ENCODE measurements around the gene RPN2. TPM values are rescaled to one million over a fixed set of nuclear protein-coding genes. Genes with fewer than 3 reads are reported as not detected.

Gene RPN2
- total and polyA plus RNA-seq, 2 of the 13 experiments (the other 11 are each of a cell fraction or from before 2014, with no cell fraction given): 587 to 1,818 TPM

DNA sequence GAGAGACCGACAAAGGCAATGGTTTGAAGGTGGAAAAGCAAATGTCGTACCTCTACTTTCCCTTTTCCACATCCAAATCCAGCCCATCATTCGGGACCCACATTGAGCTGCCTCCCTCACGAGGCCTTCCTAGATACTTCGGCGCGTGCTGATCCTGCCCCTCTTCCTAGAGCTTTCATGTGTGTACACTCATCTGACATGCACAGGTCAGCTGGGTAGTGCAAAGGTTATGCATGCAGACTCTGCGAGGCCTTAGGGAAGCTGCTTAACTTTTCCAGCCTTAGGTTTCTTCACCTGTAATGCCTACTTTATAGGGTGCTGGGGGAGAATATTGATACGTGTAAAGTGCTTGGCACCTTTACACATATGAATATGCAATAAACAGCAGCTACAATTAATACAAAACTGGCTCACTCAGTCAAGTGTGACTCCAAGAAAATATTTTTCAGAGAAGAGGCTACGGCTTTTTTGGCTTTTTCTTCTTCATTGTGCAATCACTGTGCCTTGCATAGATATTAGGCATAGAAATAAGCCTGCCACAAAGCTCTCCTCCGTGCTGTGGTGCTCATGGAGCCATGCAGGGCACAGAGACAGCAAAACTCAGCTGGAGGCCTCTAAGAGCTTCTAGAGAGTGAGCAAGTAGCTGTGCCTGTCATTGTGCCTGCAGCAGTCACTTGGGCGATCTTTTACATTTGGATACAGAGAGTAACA, 106.7 kb downstream of the RPN2 start (continued):
- TF ChIP-seq ZSCAN20 (CRISPR knock-in tag; IDR thresholded peaks at IDR 0.05; ENCODE audit: borderline replicate concordance) (no peak; the same call in 1 of the 2 replicates), ZNF737 (CRISPR knock-in tag; IDR thresholded peaks at IDR 0.05; ENCODE audit: borderline replicate concordance) (no peak), KMT2A (CRISPR knock-in tag; IDR thresholded peaks at IDR 0.05) (peak; percentile 73), KDM4B (CRISPR knock-in tag; IDR thresholded peaks at IDR 0.05) (peak; percentile 71; the same call in 1 of the 2 replicates), ZNF138 (CRISPR knock-in tag; IDR thresholded peaks at IDR 0.05; ENCODE audit: low read depth) (no peak), MEIS2 (CRISPR knock-in tag; IDR thresholded peaks at IDR 0.05) (peak; percentile 55; the same call in 1 of the 2 replicates), ZNF567 (CRISPR knock-in tag; IDR thresholded peaks at IDR 0.05; ENCODE audit: borderline replicate concordance) (no peak), ZNF367 (CRISPR knock-in tag; IDR thresholded peaks at IDR 0.05; ENCODE audit: borderline replicate concordance) (no peak), ZNF766 (CRISPR knock-in tag; IDR thresholded peaks at IDR 0.05; ENCODE audit: borderline replicate concordance) (peak; percentile 53; the same call in 1 of the 2 replicates), PAWR (CRISPR knock-in tag; IDR thresholded peaks at IDR 0.05; ENCODE audit: borderline replicate concordance) (no peak), ADNP (CRISPR knock-in tag; IDR thresholded peaks at IDR 0.05) (no peak), ZNF816 (CRISPR knock-in tag; IDR thresholded peaks at IDR 0.05; ENCODE audit: borderline replicate concordance) (no peak)
- TF ChIP-seq, protein P1, sequence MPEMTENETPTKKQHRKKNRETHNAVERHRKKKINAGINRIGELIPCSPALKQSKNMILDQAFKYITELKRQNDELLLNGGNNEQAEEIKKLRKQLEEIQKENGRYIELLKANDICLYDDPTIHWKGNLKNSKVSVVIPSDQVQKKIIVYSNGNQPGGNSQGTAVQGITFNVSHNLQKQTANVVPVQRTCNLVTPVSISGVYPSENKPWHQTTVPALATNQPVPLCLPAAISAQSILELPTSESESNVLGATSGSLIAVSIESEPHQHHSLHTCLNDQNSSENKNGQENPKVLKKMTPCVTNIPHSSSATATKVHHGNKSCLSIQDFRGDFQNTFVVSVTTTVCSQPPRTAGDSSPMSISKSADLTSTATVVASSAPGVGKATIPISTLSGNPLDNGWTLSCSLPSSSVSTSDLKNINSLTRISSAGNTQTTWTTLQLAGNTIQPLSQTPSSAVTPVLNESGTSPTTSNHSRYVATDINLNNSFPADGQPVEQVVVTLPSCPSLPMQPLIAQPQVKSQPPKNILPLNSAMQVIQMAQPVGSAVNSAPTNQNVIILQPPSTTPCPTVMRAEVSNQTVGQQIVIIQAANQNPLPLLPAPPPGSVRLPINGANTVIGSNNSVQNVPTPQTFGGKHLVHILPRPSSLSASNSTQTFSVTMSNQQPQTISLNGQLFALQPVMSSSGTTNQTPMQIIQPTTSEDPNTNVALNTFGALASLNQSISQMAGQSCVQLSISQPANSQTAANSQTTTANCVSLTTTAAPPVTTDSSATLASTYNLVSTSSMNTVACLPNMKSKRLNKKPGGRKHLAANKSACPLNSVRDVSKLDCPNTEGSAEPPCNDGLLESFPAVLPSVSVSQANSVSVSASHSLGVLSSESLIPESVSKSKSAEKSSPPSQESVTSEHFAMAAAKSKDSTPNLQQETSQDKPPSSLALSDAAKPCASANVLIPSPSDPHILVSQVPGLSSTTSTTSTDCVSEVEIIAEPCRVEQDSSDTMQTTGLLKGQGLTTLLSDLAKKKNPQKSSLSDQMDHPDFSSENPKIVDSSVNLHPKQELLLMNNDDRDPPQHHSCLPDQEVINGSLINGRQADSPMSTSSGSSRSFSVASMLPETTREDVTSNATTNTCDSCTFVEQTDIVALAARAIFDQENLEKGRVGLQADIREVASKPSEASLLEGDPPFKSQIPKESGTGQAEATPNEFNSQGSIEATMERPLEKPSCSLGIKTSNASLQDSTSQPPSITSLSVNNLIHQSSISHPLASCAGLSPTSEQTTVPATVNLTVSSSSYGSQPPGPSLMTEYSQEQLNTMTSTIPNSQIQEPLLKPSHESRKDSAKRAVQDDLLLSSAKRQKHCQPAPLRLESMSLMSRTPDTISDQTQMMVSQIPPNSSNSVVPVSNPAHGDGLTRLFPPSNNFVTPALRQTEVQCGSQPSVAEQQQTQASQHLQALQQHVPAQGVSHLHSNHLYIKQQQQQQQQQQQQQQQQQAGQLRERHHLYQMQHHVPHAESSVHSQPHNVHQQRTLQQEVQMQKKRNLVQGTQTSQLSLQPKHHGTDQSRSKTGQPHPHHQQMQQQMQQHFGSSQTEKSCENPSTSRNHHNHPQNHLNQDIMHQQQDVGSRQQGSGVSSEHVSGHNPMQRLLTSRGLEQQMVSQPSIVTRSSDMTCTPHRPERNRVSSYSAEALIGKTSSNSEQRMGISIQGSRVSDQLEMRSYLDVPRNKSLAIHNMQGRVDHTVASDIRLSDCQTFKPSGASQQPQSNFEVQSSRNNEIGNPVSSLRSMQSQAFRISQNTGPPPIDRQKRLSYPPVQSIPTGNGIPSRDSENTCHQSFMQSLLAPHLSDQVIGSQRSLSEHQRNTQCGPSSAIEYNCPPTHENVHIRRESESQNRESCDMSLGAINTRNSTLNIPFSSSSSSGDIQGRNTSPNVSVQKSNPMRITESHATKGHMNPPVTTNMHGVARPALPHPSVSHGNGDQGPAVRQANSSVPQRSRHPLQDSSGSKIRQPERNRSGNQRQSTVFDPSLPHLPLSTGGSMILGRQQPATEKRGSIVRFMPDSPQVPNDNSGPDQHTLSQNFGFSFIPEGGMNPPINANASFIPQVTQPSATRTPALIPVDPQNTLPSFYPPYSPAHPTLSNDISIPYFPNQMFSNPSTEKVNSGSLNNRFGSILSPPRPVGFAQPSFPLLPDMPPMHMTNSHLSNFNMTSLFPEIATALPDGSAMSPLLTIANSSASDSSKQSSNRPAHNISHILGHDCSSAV (CRISPR knock-in tag; IDR thresholded peaks at IDR 0.05; ENCODE audit: borderline replicate concordance): no peak
- TF ChIP-seq, protein P2, sequence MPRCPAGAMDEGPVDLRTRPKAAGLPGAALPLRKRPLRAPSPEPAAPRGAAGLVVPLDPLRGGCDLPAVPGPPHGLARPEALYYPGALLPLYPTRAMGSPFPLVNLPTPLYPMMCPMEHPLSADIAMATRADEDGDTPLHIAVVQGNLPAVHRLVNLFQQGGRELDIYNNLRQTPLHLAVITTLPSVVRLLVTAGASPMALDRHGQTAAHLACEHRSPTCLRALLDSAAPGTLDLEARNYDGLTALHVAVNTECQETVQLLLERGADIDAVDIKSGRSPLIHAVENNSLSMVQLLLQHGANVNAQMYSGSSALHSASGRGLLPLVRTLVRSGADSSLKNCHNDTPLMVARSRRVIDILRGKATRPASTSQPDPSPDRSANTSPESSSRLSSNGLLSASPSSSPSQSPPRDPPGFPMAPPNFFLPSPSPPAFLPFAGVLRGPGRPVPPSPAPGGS (CRISPR knock-in tag; IDR thresholded peaks at IDR 0.05): no peak; the same call in 1 of the 2 replicates
- TF ChIP-seq, protein P3, sequence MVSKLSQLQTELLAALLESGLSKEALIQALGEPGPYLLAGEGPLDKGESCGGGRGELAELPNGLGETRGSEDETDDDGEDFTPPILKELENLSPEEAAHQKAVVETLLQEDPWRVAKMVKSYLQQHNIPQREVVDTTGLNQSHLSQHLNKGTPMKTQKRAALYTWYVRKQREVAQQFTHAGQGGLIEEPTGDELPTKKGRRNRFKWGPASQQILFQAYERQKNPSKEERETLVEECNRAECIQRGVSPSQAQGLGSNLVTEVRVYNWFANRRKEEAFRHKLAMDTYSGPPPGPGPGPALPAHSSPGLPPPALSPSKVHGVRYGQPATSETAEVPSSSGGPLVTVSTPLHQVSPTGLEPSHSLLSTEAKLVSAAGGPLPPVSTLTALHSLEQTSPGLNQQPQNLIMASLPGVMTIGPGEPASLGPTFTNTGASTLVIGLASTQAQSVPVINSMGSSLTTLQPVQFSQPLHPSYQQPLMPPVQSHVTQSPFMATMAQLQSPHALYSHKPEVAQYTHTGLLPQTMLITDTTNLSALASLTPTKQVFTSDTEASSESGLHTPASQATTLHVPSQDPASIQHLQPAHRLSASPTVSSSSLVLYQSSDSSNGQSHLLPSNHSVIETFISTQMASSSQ (IDR thresholded peaks at IDR 0.05; ENCODE audit: low read depth): no peak
- TF ChIP-seq, protein P3 (CRISPR knock-in tag; IDR thresholded peaks at IDR 0.05; ENCODE audit: borderline replicate concordance): no peak

Measured in HepG2 (cell line).